NB4 (cell line): ENCODE results near the gene CDC42BPG.

Experiments
- MYC ChIP-seq: IDR thresholded peaks from 2 replicates; pipeline ENCODE4 v1.6.1; 2011; ENCODE audit warnings: low read depth, low read length
- TF ChIP-seq, protein P1 (sequence below): IDR thresholded peaks from one replicate; pipeline ENCODE4 v1.5.1; 2012; ENCODE audit warnings: low read depth, low read length

DNA sequence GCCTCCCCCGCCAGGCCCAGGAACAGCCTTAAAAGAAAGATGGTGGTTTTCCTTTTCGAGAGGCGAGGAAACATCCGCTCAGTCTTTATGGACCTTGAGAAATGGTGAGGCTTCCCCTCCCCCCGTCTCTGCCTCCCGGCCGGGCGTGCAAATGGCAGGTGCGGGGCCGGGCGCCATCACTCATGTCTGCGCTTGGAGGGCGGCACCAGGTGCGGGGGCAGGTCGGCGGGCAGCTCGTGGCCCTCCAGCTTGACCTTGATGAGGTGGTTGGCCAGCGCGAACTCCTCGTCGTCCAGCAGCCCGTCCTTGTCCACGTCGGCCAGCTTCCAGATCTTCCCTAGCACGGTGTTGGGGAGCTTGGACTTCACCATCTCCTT is 9.7 kb upstream of the CDC42BPG start:
- TF ChIP-seq, protein P1, sequence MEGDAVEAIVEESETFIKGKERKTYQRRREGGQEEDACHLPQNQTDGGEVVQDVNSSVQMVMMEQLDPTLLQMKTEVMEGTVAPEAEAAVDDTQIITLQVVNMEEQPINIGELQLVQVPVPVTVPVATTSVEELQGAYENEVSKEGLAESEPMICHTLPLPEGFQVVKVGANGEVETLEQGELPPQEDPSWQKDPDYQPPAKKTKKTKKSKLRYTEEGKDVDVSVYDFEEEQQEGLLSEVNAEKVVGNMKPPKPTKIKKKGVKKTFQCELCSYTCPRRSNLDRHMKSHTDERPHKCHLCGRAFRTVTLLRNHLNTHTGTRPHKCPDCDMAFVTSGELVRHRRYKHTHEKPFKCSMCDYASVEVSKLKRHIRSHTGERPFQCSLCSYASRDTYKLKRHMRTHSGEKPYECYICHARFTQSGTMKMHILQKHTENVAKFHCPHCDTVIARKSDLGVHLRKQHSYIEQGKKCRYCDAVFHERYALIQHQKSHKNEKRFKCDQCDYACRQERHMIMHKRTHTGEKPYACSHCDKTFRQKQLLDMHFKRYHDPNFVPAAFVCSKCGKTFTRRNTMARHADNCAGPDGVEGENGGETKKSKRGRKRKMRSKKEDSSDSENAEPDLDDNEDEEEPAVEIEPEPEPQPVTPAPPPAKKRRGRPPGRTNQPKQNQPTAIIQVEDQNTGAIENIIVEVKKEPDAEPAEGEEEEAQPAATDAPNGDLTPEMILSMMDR, result no peak
- no peak for TF ChIP-seq MYC
